Hematopoietic multipotent progenitor cell treated with erythropoietin and hydrocortisone succinate and interleukin-3 and kit ligand, for 4 days (in vitro differentiated cells): Measurements from ENCODE around the gene TNPO1.
"Not testable (repeated sequence)": the region's sequence is repeated elsewhere in the genome, so short reads cannot be mapped to it uniquely, and the experiment has no call there.

Experiments
- DNase-seq: peaks from one replicate; pipeline ENCODE4 v3.0.0-alpha.2; 2015

Gene TNPO1

GRCh38 chr5:72855821-72856220, 39.4 kb downstream of the TNPO1 start:
- no peak for DNase-seq

- DNase-seq = no peak
Measured at GRCh38 chr5:72857396-72857795, 40.9 kb downstream of the TNPO1 start.

- DNase-seq = no peak
Measured at GRCh38 chr5:72859127-72859526, 42.7 kb downstream of the TNPO1 start.

- DNase-seq = no peak
Measured at GRCh38 chr5:72860499-72860898, 44.0 kb downstream of the TNPO1 start.

GRCh38 chr5:72871366-72872024, 55.0 kb downstream of the TNPO1 start:
- no peak for DNase-seq

- DNase-seq = no peak
Measured at GRCh38 chr5:72878854-72879253, 62.4 kb downstream of the TNPO1 start.

- DNase-seq = no peak
Measured at GRCh38 chr5:72882989-72883388, 66.5 kb downstream of the TNPO1 start.

GRCh38 chr5:72883850-72884249, 67.4 kb downstream of the TNPO1 start:
- no peak for DNase-seq

GRCh38 chr5:72884892-72885291, 68.4 kb downstream of the TNPO1 start:
- no peak for DNase-seq

- DNase-seq = no peak
Measured at GRCh38 chr5:72885824-72886223, 69.4 kb downstream of the TNPO1 start.

GRCh38 chr5:72888595-72888994, 72.1 kb downstream of the TNPO1 start:
- no peak for DNase-seq

- no peak for DNase-seq
Measured at GRCh38 chr5:72889324-72889723, 72.9 kb downstream of the TNPO1 start.

GRCh38 chr5:72892846-72893245, 76.4 kb downstream of the TNPO1 start:
- DNase-seq = no peak

- no peak for DNase-seq
Measured at GRCh38 chr5:72895758-72896157, 79.3 kb downstream of the TNPO1 start.

- DNase-seq = no peak
Measured at GRCh38 chr5:72906806-72907205, 90.3 kb downstream of the TNPO1 start.

- DNase-seq = no peak
Measured at GRCh38 chr5:72908664-72909063, 92.2 kb downstream of the TNPO1 start.

- no peak for DNase-seq
Measured at GRCh38 chr5:72917371-72917776, 100.9 kb downstream of the TNPO1 start.

- peak; percentile 74 for DNase-seq
Measured at GRCh38 chr5:72920690-72921502, 104.4 kb downstream of the TNPO1 start.

GRCh38 chr5:72921886-72922285, 105.4 kb downstream of the TNPO1 start:
- DNase-seq = peak; percentile 43

GRCh38 chr5:72922422-72922821, 106.0 kb downstream of the TNPO1 start:
- DNase-seq = no peak

GRCh38 chr5:72925336-72926010, 109.0 kb downstream of the TNPO1 start:
- DNase-seq = no peak

- DNase-seq = not testable (repeated sequence)
Measured at GRCh38 chr5:72932686-72933085, 116.2 kb downstream of the TNPO1 start.

- not testable (repeated sequence) for DNase-seq
Measured at GRCh38 chr5:72934953-72935725, 118.7 kb downstream of the TNPO1 start.
